HG03280 (cell line): ENCODE data around the gene TCP11L1.
A peak's percentile ranks its signal among the peaks of the same experiment; 100 is the strongest.

Source experiments
- ATAC-seq: cut with Tn5 transposase; IDR thresholded peaks from one replicate; pipeline ENCODE4 v1.9.1; 2021; ENCODE audit warnings: mild to moderate bottlenecking, moderate library complexity; ENCODE audit not compliant: unreplicated experiment

TCP11L1 gene, protein sequence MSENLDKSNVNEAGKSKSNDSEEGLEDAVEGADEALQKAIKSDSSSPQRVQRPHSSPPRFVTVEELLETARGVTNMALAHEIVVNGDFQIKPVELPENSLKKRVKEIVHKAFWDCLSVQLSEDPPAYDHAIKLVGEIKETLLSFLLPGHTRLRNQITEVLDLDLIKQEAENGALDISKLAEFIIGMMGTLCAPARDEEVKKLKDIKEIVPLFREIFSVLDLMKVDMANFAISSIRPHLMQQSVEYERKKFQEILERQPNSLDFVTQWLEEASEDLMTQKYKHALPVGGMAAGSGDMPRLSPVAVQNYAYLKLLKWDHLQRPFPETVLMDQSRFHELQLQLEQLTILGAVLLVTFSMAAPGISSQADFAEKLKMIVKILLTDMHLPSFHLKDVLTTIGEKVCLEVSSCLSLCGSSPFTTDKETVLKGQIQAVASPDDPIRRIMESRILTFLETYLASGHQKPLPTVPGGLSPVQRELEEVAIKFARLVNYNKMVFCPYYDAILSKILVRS

DNA sequence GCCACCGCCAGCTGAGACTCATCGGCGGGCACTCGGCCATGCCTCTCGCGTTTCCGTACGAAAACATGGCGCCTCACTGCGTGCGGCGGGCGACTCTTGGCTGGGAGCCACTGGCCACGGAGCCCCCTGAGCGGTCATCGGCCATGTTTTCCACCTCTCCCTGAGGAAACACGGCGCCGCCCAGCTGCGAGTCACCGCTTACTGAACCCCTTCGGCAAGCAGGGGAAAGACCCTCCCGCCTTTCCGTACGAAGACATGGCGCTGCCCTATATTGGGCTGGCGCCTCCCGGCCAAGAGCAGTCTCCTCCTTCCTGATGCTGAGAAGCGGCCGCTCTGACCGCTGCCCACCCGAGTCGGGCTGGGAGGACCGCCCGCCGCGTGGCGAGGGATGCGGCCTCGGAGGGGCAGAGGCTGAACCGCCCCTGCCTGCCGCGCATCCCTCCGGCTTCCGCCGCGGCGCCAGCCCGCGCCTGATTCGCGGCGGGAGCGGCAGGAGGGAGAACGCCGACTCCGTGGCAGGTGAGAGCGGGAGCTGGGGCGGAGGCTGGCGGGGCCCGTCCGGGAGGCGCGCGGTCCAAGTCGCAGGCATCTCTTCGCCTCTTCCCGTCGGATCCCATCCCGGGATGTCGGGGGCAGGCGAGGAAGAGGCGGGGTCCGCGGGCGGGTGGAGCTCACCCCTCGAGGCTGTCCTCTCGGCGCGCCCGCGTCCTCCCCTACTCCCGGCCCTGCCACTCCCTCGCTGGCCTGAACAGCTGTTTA lies at the start of gene TCP11L1:
Gene TCP11L1, plus strand, starts transcription at position 299 of the 759 bp plus-strand sequence. CDS start 4,202 bp downstream, outside the sequence.
- peak; percentile 82 for ATAC-seq

DNA sequence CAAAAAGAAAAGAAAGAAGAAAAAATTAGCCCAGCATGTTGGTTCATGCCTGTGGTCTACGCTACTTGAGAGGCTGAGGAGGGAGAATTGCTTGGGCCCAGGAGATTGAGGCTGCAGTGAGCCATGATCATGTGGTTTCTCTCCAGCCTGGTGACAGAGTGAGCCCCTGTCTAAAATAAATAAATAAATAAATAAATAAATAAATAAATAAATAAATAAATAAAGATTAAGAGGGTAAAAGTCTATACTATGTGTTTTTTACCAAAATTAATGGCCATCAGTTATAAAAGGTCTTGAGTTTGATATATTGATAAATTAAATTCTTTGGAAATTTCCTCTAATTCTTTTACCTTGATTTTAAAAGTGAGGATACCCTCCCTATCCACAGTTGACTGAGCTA lies 48.9 kb upstream of the TCP11L1 start:
- ATAC-seq = no peak

DNA sequence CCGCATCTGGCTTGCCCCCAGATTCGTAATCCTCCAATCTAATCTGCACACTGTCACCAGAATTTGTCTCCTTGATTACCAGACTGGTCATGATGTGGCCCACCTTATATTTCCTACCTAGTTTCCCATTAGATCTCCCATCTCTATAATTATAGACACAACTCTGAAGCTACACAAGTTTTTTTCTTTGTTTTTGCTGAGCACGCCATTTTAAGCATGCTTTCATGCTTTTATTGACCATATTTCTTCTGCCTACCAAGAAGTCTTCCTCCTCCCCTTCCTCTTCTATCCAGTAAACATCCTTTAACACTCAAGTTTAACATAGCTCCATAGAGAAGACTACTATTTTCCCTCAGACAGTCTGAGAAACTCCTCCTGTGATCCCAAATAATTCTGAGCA lies 47.9 kb upstream of the TCP11L1 start:
- ATAC-seq = no peak

DNA sequence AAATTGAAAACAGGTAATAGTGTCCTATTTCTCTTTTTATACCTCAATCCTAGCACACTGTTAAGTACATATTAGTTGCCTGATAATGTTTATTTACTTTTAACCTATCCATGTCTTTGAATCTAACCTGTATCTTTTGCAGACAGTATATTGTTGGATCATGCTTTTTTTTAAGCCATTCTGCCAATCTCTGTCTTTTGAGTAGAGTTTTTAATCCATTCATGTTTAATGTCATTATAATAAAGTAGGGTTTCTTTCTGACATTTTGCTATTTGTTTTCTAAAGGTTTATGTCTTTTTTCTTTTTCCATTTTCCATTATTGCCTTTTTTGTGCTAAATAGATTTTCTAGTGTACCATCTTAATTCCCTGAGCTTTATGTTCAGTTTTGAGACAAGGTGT lies 47.5 kb upstream of the TCP11L1 start:
- ATAC-seq = no peak

DNA sequence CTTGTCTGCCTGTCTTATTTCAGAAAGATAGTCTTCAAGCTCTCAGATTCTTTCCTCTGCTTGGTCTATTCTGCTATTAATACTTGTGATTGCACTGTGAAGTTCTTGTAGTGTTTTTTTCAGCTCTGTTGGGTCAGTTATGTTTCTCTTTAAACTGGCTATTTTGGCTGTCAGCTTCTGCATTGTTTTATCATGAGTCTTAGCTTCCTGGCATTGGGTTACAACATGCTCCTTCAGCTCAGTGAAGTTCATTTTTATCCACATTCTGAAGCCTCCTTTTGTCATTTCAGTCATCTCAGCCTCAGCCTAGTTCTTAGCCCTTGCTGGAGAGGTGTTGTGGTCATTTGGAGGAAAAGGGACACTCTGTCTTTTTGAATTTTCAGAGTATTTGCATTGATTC lies 39.2 kb upstream of the TCP11L1 start:
- no peak for ATAC-seq

DNA sequence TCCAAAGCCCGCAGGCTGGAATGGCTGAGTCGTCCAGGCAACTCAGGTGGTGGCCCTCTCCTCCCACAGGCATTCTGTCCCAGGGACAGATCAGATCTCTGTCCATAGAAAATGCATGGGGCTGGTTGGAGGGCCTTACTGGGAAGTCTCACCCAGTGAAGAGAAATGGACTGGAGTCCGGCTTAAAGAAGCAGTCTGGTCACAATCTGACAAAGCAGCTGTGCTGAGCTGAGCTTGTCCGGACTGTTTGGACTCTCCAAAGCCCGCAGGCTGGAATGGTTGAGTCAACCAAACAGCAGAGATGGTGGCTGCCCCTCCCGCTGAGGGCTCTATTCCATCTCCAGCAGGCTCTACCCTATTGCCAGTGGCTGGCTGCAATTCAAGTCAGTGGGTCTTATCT lies 38.1 kb upstream of the TCP11L1 start:
- no peak for ATAC-seq

DNA sequence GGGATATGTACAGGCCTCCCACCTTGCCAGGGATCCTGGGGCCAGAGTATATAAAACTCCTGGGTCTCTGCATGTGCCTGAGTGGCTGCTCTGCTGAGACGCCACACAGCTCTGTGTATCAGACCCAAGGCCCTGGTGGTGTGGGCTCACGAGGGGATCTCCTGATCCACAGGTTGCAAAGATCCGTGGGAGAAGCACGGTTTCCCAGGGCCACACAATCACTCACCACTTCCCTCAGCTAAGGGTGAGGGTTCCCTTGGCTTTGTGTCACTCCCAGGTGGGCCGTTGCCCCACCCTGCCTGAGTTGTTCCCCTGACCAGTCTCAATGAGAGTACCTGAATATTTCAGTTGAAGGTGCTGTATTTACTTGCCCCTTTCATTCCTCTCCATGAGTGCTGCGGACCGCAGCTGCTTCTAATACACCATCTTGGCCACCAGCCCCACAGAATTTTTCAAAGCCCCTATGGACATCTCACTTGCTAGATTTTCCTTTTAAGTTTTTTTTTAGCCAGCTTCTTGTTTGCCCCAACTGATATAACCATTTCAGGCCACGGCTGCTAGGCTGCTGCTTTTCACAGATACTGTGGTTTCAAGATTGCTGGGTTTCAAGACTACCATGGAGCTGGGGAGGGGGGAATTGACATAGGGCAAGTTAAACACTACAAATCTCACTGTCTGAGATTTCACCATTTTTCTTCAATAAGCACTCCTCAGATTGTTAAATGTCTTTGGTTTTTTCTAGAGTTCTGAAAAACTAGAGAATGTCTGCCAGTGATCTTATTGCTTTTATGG lies 37.4 kb upstream of the TCP11L1 start:
- no peak for ATAC-seq

DNA sequence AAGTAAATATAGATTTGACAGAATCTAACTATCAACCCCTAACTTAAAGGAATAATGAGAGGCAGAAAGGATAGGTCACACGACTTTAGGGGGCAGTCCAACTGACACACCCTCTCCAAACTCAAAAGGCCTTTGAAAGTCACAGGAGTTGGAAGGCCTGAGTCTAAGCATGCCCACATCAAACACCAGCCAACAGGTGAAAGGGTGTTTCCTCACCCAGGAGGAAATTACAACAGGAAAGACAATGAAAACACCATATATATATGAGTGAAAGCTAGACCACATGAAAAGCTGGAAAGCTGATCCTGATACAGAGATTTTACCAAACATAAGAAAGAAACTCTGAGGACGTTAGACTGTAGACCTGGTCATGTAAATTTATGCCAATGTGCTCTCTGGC lies 34.2 kb upstream of the TCP11L1 start:
- no peak for ATAC-seq

DNA sequence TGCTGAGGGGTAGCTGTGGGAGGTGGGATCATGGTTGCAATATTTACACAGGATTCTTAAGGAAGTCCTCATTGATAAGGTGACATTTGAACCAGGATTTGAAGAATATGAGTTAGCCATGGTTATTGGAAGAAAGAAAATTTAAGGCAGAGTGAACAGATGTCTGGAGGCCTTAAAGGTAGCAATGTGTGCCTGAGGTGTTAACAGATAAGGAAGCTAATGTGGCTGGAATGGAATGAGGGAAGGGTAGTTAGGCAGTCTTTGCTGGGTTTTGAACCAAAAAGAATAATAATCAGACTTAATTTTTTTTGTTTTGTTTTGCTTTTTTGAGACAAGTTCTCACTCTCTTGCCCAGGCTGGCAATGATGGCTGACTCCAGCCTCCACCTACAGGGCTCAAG lies 33.4 kb upstream of the TCP11L1 start:
- ATAC-seq = no peak

DNA sequence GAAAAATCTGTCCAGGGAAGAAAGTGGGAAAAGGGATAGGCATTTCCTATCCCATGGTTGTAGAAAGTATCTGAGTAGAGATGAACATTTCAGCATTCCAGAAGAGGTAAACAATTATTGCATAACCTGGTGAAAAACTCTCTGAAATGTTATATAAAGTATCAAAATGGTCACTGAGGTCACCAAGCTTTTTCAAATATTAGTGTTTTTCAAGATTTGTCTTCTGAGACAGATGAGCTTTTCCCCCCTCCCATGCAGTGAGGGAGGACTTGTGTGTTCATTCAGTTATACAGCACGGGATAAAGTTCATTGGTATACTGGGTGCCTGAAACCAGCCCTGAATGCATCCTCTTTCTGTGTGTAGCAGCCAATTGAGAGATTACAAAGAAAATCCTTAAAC lies 25.6 kb upstream of the TCP11L1 start:
- no peak for ATAC-seq

DNA sequence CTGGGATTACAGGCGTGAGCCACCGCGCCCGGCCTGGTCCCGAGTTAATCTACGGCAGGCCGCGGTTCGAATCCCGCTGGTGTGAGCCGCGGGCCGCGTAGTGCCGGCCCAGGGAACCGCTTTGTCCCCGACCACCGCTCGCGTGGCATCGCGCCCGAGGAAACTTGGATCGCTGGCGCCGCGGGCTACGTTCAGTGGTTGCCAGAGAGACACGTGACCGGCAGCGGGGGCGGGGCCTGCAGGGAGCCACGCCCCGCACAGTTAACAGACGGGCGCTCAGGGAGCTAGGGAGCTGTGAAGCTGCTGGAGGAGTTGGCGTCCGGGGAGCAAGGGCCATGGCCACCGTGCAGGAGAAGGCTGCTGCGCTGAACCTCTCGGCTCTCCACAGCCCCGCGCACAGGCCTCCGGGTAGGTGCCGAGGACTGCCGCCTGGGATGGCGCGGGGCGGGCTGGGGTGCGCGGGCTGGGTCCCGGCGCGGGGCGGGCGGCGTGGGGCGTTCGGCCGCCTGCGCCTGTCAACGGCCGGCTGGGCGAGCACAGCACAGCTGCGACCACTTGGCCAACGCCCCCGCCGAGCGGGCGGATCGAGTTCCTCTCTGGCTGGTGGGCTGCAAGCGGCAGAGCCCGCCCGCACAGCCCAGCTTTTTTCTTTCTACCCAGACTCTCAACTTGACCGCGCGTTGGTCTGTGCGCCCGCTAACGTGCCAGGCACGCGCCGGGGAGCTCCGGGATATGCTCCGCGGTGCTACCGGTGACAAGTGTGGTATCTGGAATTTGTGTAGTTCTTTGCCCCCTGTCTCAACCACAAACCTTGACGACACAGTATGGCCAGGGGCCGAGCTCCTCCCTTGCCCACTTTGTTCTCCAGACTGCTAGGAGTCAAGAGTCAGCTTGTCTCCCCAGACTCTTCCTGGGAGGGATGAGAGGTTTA lies 23.5 kb upstream of the TCP11L1 start, which contains the start of gene DEPDC7:
Gene DEPDC7, plus strand, starts transcription at position 258 of the 931 bp plus-strand sequence. Its CDS starts 78 bp downstream, at position 336.
- peak; percentile 61 for ATAC-seq

DNA sequence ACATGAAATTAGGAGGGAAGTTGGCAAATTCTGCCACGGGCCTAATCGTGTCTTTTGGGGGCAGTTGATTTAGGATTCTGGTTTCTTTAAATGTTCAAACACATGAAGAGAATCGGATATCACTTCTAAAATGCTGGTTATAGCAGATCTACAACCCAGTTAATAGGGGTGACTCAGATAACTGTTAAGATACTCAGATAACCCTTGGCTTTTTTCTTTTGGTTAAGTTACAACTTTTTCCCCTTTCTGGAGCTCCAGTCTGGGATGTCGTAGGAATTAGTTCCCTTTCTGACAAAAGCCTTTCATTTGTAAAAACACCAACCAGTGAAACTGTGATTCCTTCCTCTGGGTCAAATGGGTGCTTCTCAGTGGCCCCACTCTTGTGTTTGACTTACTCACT lies 22.7 kb upstream of the TCP11L1 start:
- no peak for ATAC-seq

DNA sequence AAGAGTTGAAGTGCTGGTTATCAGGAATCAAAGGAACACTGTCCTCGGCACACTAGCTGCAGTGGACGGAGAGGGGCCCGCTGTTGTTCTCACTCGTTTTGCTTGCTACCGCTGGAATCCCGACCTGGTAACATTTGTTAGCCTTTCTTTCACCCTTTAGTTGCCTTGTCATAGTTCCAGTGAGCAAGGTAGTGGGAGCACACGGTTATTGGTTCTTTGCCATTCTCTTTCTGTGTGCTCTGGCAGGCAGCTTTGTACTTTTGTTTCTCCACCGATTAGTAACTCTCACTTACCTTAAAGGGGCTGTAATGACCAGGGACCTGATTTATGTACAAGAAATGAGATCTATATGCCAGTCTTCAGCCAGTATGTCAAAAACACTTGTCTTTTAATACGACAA lies 21.9 kb upstream of the TCP11L1 start:
- no peak for ATAC-seq

DNA sequence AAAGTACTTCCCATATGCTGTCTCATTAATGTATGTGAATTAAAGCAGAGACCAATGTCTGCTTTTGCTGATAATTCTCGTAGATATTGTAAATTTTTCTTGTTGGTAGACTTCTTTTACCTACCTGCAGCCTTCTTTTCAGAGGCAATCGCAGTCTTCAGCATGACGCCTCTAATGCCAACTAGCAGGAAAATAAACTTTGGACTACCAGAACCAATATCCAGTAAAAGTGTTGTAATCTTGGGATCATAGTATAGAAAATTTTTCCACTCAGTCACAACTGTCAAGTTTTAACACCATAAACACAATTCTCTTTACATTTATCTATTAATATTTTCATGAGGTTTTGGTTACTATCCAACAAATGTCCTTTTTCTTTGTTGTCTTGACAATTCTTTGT lies 21.4 kb upstream of the TCP11L1 start:
- ATAC-seq = no peak

DNA sequence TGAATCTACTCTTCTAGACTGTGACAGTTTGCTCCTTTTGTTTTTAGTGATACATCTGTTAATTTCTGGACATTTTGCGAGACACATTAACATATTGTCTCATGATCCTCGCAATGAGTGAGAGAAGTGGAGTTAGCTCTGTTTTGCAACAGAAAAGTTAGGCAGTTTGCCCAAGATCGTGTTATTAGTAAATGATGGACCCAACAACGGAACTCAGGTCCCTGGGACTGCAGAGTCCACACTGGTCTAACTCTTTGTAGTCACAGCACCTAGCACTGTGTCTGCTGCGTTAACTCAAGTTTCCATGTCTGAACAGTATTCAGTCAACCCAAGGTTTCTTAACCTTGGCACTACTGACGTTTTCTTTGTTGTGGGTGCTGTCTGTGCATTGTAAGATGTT lies 20.5 kb upstream of the TCP11L1 start:
- ATAC-seq = no peak

DNA sequence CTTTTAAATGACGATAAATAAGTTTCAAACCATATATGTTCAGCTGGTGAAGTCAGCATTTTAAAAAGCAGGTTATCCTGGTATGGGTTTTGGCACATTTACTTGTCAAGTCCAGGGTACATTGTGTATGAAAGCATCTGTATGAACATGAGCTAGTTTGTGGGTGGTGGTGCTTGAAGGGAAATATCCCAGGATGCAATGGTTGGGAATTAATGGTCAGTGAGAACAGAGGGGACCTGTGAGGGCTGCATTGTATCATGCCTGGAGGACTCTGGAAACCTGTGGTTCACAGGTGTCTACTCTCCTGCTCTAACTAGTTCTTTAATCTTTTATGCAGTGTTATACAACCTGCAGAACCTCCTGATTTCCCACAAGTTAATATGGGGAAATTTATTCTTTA lies 17.9 kb upstream of the TCP11L1 start:
- ATAC-seq = no peak

DNA sequence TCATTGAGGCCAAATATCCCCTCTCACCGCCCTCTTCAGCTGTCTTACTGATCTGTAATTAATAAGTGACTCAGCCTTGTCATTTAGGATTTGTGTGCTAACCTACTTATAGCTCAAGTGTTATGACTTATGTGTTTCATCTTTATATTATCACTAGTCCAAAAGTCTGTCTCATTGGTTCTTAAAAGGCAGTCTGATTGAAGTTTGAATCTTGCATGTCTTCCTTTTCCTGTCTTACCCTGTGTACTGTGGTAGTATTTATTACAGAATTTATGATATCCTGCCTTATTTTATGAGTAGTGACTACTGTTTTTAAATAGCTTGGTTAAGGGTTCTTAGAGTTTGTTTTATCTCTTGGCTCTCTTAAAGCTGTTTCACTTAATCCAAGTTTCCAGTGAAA lies 17.4 kb upstream of the TCP11L1 start:
- ATAC-seq = no peak

DNA sequence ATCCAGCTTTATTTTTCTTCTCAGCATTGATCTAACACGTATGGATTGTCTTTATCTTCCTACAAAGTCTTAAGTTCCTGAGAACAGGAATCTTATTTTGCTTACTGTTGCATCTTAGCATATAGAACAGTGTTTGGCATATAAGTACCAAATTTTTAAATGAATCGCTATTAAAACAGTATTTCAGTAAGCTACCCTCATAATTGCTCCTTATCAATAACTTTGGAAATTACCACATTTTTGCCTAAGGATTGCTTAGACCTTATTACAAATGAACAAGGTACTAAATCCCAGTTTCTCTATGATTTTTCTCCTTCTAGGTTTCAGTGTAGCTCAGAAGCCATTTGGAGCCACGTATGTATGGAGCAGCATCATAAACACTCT lies 14.0 kb upstream of the TCP11L1 start:
- ATAC-seq = no peak

DNA sequence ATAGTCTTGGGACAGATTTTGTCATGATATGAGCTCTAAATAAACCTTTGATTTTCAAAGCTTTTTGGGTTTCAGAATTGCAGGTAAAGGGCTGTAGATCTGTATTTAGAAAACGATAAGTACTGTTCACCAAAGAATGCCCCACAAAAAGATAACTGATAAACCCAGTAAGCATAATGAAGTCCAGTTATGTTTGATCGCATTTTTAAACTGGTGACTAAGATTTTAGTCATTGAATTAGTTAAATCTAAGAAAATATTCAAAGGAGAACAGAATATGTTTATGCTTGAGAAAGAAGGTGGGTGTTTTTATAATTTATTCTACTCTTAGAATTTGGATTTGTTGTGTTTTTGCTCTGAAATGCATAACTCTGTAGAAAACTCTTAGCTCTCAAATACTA lies 12.1 kb upstream of the TCP11L1 start:
- no peak for ATAC-seq

DNA sequence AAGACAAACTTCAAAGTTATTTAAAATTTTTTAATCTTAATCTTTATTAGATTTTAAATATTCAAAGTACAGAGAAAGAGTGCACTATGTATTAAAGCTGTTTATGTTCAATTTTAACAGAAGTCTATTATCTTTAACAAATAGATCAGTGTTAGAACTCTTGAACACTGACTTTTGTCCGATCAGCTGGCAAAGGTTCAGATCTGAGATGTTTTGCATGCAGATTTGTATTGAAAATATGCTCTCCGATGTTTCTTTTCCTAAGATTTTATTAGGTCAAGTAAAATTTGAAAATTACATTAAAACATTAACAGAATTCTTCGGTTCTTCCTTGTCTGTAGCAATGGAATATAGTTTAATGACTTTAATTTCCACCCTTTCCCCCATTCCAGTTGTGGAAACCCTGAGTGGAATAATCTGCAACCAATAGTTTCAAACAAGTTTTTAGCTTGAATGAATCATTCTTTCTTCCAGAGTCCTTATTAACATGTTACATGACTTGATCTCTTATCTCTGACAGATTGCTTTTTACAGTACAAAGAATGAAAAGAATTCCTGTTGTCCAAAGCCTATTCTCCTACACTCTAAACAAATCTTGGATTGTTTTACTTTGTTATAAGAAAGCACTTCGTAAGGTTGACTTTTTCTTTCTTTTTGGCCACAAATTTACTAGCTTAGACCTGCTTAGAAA lies 11.4 kb upstream of the TCP11L1 start:
- no peak for ATAC-seq
